D721Med (cell line): ENCODE results near the gene SLC39A11.
"Not testable (repeated sequence)": the region's sequence is repeated elsewhere in the genome, so short reads cannot be mapped to it uniquely, and the experiment has no call there.

Source experiments
- DNase-seq: peaks from one replicate; pipeline ENCODE4 v3.0.0; 2011; ENCODE audit warnings: low spot score; ENCODE audit not compliant: insufficient read length
- FAIRE-seq: peaks from 2 replicates; lab custom pipeline; 2011; peaks lifted over from hg19 to GRCh38; lab: Jason Lieb, UNC
- TF ChIP-seq, protein P1 (sequence below): IDR thresholded peaks from 2 replicates; pipeline ENCODE4 v1.5.1; 2012; ENCODE audit warnings: mild to moderate bottlenecking, control low read depth; ENCODE audit not compliant: insufficient read depth; ENCODE audit errors: missing control alignments

The SLC39A11 gene

DNA sequence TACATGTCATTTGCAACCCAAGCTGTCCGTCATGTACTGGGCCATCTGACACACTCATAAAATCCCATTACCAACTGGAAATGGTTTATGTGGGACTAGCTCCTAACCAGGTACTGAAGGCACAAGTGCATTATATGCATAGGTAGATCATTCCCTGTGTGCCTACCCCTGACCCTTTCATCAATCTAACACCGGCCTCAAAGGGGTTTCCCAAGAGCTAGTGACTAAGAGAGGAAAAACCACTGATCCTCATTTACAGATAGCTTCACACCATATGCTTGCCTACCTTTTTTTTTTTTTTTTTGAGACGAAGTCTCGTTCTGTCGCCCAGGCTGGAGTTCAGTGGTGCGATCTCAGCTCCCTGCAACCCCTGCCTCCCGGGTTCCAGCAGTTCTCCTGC is 449.8 kb downstream of the SLC39A11 start:
- FAIRE-seq (no peak), DNase-seq (no peak)
- TF ChIP-seq, protein P1, sequence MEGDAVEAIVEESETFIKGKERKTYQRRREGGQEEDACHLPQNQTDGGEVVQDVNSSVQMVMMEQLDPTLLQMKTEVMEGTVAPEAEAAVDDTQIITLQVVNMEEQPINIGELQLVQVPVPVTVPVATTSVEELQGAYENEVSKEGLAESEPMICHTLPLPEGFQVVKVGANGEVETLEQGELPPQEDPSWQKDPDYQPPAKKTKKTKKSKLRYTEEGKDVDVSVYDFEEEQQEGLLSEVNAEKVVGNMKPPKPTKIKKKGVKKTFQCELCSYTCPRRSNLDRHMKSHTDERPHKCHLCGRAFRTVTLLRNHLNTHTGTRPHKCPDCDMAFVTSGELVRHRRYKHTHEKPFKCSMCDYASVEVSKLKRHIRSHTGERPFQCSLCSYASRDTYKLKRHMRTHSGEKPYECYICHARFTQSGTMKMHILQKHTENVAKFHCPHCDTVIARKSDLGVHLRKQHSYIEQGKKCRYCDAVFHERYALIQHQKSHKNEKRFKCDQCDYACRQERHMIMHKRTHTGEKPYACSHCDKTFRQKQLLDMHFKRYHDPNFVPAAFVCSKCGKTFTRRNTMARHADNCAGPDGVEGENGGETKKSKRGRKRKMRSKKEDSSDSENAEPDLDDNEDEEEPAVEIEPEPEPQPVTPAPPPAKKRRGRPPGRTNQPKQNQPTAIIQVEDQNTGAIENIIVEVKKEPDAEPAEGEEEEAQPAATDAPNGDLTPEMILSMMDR: no peak

DNA sequence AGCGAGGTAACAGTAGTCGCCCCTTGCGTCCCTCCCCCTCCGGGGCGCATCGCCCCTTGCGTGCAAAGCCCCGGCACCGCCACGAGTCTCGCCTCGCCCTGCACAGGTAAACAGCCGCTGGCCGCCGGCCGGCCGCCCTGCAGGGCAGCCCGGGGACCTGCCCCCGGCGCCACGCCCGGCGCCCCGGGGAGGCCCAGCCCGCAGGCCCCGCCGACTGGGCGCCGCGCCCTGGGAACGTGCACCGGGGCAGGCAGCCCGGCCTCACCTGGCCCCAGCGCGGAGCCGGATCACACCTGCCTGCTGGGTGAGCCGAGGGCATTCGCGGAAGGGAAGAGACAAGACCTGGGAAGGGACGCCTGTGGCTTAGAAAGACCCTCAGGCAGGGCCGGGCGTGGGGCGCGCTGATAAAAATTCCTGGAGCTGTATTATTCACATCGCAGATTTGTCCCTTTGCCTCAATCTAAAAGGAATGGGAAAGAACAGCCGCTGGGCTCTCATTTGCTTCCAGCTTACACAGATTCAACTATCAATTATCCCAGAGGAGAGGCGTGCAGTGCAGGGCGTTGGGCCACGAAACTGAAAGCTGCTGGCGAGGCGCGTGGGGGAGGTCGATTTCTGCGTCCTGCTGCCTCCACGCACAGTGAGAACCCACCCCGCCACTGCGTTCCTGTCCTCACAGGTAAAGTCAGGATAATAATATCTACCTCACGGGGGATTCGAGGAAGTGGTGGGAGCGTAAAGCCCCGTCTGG is 451.9 kb downstream of the SLC39A11 start:
- TF ChIP-seq, protein P1: no peak
- DNase-seq: no peak
- no peak for FAIRE-seq

DNA sequence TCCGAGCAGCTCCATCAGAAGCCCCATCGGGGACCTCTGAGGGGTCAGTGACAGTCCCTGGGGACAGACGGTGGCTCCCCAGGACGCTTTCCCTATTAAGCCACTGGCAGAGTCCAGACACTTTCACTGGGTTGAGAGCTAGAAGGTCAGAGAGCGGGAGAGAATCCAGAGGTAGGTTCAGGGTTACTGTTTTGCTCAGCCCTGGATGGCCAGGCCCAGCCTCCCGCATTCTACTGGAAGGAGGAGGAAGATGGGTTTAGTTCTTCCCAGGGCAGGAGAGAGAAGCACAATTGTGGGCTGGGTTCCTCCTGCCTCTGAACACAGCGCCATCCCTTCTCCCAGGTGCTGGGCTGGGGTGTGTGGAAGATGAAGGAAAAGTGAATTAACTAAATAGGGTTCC is 452.8 kb downstream of the SLC39A11 start:
- TF ChIP-seq, protein P1: no peak
- DNase-seq: no peak
- no peak for FAIRE-seq

DNA sequence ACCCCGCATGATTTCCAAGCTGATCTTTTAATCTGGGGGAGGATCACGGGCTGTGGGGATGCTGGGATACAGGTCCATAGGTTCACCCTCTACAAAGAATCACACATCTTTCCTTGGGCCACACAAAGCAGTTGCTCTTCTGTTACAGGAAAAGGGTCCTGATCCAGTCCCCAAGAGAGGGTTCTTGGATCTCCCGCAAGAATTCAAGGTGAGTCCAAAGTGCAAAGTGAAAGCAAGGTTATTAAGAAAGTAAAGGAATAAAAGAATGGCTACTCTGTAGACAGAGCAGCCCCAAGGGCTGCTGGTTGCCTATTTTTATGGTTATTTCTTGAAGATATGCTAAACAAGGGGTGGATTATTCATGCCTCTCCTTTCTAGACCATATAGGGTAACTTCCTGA is 453.6 kb downstream of the SLC39A11 start:
- DNase-seq, FAIRE-seq: not testable (repeated sequence)

DNA sequence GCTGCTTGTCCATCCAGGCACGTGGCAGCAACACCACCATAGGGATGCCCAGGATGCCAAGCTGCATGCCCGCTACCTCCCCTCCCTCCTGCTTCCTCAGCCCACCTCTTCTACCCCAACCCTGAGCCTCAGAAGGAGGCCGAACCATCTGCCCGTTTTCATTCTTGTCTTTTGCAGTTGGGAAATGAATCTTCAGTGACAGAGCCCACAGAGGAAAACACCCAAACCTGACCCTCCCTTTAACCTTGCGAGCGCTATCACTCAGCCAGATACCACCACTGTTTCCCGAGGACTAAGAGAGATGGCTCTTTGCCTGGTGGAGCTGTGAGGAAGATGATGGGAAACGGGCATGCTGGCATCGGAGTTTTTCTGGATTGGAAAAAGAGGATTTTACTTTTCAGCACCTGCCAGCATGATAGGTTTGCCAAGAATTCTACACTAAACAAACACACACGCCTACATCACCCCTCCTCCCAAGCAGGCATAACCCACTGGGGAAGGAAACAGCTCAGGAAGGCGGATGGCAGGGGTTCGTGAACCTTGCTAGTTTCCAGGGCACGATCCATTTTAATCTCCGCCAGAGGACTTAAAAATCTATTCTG is 457.4 kb downstream of the SLC39A11 start:
- DNase-seq (no peak), FAIRE-seq (no peak)
- TF ChIP-seq, protein P1: no peak

DNA sequence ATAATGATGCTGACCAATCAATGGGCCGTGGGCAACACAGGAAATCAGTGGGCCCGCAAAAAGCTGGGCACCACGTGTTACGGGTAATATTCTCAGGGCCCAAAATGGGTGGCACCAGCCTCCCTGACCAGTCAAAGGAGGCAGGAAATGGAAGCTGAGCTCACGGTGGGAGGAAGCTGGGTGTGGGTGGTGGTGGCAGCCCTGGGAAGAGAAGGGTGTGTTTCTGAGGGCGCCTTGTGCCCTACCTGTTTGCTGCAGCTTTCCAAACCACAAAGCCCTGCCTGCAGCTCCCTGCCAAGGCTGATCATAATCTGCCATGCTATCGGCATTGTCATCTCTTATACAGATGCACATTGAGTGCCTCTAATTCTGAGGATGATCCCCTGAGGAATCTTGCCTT is 457.9 kb downstream of the SLC39A11 start:
- no peak for DNase-seq
- TF ChIP-seq, protein P1: no peak
- no peak for FAIRE-seq

DNA sequence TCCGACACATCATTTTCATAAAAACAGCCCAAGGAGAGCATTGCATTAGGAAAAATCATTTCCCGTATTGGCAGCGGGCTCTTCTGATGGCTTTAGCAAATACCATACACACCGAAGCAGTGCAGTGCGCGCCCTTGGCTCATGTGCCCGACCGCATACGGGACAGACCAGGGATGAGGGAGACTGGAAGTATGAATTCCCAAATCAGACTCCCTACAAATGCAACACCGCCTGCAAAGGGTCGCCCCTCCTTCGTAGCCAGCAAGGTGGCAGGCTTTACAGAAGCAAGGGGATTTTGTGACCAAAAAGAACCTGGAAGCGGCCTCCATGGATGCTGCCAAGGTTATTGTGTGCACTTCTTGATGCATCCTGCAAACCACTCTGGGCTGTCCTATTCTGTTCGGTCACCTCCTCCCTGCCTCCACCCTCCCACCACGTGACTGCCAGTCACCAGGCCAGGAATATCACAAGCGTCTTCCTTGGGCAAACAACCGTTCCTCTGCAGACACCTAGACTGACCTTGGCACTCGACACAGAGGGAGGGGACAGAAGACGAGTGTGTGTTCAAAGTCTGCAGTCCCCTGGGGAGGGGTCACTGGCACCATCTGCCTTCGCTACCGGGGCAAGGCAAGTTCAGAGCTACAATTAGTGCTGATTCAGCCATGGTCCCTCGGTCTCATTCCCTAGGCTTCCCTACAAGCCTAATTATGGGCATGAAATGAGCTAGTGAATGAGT is 460.4 kb downstream of the SLC39A11 start:
- TF ChIP-seq, protein P1: no peak
- no peak for FAIRE-seq
- no peak for DNase-seq
